HG03571 (cell line): ENCODE data around the gene MICAL3.

Source experiments
- ATAC-seq: cut with Tn5 transposase; IDR thresholded peaks from one replicate; pipeline ENCODE4 v1.9.1; 2021; ENCODE audit not compliant: unreplicated experiment

Gene MICAL3

DNA sequence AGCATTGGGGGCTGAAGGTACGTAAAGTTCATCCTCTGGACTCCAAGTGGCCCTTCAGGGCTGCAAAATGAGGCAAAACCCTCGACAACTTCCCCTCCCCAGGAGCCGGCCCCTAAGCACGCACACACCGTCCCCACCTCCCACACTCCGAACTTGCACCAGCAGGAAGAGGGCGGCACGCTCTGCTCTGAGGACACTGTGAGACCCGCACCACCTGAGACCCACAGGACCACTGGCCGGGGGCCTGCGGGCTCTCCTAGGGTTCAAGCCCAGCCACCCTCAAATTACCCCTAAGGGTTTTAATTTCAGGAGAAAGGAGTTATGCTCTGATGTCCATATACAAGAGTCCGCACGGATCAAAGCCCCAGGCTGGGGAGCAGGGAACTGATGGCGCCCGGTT is 200.4 kb downstream of the MICAL3 start:
- ATAC-seq: no peak

DNA sequence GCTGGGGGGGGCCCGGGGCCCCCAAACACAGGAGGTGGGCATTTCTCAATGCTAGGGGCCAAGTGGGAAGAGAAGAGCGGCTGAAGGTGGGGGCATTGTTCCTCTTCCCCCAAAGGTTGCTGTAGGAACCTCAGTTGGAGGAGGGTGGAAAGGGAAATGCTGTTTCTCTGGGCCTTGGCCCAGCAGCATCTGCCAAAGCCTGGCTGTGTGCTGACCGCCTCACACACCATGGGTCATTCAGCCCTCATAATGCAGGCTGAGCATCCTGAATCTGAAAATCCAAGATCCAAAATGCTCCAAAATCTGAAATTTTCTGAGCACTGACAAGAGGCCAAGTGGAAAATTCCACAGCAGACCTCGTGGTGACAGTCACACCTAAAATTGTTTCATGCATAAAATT is 201.1 kb downstream of the MICAL3 start:
- no peak for ATAC-seq

DNA sequence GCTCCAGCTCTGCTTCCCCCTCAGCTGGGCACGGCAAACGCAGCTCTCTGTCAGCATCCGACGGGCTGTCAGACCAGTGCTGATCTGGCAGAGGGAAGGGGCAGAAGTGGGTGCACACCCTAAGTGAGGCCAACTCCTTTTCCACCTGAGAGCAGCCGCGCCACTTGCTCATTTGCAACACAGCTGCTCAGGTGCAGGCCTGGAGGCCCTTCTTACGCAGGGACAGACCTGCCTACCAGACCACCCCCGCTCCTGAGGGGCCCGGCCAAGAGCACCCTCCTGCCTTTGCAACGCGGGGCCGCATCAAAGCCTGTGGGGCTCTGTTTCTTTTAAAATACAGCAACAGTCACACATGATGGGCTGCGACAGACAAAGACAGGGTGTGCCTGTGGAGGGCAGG is 202.3 kb downstream of the MICAL3 start:
- ATAC-seq: no peak

DNA sequence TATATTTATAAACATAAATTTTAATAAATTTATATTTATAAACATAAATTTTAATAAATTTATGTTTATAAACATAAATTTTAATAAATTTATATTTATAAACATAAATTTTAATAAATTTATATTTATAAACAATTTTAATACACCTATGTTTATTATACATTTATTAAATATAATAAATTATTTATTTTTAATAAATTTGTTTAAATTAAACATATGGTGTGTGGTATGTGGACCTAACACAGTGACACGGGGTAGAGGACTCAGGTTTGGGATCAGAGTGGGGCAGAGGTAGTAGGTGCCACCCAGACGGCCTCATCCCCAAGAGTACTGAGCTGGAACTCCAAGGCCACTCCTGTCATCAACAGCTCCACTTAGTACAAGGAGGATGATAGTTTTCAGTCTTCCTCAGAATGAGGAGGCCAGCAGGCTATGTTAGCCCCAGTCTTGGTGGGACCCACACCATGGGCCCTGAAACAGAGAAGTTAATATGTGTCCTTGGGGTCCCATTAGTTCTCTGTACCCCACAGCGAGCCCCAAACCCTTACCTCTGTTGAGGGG is 203.4 kb downstream of the MICAL3 start:
- no peak for ATAC-seq

DNA sequence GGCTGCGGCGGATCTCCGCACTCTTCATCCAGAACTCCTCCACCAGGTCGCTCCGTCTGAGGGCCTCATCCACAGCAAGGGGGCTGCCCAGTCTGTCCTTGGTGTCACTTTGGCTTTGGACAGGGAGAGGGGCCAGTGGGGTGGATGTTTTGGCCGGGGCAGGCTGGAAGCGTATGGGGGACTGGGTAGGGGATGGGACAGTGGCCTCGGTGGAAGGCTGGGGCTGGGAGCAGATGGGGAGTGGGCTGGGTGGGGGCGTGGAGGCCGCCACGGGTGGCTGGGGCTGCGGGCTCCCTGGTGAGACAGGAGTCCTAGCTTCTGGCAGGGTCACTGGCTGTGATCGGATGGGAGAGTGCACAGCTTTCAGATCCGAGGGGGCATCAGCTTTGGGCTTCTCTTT is 205.7 kb downstream of the MICAL3 start:
- no peak for ATAC-seq

DNA sequence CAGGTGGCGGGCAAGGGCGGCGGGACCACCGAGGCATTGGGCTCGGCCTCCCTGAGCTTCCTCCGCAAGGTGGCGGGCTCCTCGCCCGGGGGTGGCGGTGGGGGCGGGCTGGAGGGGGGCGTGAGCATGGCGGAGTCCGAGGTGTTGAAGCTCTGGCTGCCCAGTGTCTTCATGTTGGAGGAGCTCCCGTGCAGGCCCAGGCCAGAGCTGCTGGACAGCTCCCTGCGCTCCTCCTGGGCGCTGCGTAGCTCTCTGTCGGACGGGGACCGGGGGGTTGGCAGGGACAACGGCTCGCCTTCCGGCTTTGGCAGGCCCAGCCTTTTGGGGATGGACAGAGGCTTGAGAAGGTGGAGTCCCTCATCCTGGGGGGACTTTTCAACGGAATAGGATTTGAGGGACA is 206.2 kb downstream of the MICAL3 start:
- no peak for ATAC-seq

DNA sequence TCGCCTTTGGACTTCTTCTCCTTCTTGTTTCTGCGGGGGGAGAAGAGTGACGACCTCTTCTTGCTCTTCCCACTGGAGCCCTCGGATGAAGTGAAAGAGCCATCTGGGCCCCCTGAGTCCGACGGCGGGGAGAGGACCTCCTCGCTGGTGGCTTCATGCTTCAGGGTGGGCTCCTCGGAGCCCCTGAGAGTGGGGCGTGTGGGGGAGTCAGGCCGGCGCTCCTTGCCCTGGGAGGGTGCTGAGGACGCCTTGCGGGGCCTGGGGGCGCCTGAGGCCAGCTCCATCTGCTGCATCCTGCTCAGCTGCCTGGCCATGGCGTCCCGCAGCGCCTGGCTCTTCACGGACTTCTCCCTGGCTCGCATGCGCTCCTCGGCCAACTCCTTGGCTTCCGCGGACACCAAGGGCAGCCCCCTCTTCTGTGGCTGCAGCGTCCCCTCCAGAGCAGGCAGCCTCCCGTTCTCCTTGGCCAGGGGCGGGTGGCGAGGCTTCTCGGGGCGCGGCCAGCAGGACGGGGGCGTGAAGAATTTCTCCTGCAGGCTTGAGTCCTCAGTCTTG is 206.8 kb downstream of the MICAL3 start:
- no peak for ATAC-seq

DNA sequence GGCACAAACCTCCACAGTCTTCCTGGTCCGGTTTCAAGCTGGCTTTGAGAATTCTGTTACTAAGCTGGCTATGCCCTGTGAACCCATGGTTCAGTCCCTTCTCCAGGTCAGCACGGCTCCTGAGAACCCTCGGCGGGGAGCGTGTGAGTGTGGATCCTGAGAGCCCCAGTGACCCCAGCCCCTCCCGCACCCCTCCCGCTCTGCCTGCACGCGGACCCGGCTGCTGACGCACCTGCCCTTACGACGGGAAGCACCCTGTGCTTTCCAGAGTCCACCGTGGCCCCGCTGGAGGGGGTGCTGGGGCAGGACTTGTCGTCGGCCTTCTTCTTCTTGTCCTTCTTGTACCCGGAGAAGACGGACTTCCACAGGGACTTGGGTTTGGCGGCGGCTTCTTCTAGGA is 207.3 kb downstream of the MICAL3 start:
- ATAC-seq: no peak

DNA sequence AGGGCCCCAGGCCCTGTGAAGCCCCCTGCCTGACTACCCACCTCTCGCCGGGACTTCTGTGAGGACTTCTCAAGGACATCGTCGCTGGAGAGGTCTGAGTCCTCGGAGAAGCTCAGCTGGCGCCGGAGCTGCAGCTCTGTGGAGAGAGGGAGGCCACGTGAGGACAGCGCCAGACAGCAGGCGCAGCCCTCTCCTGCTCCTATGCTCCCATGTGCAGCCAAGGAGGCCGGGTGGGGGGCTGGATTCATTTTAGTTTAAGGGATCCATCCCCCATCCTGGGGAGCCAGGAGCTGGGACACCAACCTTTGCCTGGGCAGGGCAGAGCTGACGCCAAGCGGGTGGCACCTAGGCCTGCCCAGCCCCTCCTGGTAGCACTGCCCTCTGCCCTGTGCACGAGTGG is 207.7 kb downstream of the MICAL3 start:
- ATAC-seq: no peak

DNA sequence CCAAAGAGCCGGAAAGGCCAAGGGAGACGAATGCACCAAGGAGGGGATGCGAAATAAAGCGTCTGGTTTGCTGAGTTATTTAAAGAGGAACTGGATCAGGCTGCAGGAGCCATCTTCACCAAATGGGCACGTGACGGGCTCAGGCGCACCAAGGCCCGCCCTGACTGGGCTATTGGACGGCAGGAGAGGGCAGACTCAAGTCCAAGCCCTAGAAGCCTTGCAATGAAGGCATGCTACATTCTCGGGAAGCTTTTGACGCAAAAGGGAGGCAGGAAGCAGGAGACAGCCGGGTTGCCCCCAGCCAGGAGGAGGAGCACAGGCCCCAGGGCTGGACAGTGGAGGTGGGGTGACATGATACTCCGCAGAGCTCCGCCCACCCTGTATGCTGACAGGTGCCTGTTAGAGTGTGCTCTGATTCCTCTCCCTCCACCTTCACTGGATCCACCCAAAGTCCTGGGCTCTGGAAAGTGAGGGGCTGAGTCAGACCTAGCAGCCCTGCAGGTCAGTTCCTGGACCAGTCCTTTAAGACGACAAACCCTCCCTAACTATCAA is 208.6 kb downstream of the MICAL3 start:
- ATAC-seq: no peak

DNA sequence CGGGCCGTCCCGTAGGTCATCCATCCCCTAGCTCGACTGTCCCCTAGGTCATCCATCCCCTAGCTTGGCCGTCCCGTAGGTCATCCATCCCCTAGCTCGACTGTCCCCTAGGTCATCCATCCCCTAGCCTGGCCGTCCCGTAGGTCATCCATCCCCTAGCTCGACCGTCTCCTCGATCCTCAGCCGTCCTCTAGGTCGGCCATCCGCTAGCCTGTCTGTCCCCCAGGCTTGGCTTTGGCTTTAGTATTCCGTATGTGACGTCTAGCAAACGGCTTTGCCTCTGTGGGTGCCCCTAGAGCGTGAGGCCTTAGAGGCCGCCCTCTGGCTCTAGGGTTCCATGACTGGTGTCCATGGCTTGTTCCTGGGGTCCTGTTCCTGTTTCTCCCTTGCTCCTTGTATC is 209.5 kb downstream of the MICAL3 start:
- ATAC-seq: no peak

DNA sequence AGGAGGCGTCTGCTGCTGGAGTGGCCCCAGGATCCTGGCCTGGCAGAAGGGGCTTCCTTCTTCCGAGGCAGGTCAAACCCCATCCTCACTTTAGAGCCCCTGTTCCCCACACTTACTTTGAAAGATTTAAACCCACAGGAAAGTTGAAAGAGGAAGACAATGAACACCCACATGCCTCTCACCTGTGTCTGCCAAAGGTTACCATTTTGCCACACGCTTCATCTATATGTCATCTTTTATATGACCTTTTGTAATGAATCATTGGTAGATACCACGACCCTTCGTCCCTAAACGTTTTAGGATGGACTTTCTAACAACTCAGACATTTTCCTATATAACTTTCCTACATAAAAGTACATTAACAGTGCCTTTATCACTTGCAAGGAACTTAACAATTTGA is 210.3 kb downstream of the MICAL3 start:
- no peak for ATAC-seq

DNA sequence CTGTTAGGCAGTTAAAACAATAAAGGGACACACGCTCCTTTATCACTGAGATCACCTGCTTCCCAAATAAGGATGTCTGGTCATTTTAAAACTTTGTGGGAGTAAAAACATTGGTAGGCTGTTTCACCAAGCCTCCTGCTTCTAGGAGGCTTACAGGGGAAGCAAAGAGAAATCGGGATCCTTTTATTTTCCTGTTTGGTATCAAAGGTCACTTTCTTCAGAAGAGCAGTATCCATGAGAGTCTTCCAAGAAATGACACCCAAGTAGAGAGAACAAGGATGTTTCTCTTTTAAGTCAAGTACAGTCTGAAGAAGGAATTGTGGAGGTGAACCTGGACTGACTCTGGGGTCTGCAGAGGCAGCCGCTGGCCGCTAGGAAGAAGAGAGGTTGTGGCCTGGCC is 213.2 kb downstream of the MICAL3 start:
- ATAC-seq: no peak

DNA sequence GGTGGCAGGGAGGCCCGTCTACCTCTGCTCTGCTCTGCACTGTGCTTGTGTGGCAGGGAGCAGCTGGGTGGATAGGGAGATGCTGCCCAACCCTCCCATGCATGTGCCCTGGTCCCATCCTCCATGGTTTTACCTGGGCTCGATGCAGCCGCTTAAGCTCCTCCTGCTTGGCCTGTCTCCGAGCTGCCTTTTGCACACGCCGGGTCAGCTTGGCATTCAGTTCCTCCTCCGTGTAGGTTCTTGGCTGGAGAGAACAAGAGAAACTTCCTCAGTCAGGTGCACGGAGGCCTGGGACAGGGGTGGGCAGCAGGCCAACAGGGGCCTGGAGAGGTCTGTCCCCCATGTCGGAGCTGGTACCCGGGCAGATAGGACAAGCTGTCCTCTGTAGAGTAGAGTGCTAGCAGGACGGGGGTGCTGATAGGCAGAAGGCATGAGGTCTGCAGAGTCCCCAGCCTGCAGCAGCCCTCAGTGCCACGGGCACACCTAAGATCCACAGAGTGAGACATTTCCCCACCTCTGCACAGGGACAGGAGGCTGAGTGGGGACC is 213.7 kb downstream of the MICAL3 start:
- ATAC-seq: no peak

DNA sequence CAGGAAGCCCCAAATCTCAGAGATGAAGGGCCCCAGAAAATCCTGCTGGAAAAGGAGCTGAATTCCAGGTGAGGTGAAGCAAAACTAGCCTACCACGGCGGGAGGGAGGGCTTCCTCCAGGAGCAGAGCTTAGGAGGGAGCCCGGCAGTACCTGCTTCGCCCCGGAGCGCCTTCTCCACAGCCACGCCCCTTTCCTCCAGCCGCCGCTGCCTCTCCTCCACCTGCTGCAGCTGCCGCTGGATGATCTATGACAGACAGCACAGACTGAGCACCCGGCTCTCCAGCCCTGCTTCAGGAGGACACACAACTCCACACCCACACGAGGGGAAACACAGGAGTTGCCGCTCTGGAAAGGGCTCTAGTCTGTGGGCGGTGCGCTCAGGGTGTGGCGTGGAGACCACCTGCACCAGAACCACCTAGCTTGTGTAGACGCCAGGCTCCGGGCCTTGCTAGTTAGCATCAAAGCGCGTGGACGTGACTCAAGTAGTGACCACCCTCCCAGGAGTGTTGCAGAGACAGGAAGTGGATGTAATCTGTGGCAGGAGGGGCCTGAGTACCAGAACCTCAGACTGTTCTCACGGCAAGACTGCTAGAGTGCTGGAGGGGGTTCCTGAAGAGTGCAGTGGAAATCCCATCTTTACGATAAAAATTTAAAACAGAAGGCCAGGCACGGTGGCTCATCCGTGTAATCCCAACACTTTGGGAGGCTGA is 215.5 kb downstream of the MICAL3 start:
- no peak for ATAC-seq

DNA sequence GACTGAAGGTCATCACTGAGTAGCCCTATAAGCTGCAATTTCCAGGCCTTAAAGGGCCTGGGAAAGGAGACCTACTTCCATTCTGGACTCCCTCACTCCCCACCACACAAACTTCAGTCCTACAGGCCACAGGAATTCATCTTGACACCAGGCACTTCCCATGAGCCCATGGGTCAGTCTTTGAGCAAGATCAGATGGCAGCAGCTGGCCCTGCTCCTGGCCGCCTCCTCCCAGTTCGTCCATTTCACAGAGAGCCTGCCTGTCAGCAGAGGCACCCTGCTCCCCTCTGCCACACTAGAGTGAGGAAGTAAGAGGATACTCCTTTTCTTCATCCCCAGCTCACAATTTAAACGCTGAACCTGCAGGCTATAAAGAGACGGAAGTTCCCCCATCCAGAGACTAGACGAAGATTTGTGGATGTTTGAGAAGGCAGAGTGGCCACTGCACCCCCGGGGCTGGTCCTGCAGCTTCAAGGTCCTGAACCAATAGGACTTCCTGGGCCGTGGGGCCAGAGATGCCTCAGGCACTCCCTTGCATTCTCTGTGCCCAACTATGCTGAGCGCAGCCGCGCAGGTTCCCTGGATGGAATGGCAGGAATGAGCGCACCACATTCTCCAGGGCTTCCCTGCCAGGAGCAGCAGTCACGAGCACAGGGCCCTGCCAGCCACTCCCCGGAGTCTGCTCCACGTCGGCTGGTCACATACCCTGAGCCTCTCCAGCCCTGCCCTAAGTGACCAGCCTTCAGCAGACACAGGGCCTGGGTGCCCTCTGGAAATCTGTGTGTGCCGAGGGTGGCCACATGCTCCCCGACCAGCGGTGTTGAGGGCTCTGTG is 216.6 kb downstream of the MICAL3 start:
- no peak for ATAC-seq

DNA sequence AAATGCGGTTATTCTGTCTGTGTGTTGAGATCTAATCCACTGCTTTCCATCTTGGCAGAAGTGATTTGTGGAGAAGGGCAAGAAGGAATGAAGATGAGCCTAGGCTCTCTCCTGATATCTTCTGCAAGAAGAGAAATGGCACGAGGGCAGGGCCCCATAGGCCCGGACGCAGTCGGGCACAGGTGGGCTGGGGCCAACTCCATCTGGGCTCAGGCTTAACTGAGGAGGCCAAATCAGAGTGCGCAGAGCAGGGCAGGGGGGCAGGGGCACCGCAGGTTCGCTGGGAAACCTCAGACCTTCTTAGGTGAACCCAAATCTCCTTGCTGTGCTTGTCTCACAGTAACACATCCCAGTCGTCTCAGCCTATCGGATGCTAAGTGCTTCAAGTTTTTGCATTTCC is 217.3 kb downstream of the MICAL3 start:
- ATAC-seq: no peak

DNA sequence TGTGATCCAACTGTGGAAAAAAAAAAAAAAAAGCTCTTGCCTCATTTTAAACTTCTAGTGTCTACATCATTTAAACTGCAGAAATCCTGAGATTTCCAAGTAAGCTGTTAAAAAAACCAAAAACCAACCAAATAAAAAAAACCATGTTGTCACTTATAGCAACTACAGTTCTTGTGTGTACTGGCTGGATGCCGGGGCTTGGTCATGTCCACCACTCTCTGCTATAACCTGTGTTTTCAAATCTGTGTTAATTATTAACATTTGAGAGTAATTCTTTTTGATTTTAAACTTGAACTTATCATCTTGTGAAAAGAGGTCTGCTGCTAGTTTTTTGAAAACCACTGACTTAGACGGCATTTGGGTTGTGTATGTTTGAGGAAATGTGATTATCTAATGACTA is 217.9 kb downstream of the MICAL3 start:
- no peak for ATAC-seq

DNA sequence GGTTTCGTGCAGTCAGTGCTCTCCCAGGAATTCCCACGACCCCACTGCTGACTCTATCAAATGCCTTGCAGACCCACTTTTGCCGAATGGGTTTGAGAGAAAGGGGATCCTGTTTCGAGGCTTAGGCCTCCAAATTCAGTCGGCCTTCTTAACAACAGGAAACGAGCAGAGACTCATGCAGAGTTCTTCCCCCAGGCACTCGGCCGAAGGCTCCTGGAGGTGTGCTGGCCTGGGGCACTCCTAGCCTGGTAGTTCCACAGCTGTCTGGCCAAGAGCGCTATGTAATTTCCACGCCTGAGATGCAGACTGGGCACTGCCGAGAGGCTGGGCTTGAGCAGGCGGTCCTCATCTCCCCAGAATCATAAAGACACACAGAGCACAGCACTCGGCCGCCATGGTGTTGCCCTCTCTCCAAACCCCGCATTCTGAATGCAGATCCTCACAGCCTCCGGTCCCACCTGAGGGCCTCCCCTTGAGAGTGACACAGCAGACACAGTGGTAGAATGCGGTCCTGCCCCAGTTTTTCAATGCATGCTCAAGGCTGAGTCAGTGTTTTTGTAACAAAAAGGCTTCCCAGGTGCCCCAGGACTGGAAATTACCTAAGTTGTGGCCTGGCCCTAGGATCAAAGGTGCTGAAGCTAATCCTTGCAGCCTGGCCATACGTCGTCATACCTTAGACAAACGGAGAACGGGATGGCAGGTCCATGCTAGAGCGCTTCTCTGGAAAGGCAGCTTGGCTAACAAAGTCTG is 219.9 kb downstream of the MICAL3 start:
- no peak for ATAC-seq

DNA sequence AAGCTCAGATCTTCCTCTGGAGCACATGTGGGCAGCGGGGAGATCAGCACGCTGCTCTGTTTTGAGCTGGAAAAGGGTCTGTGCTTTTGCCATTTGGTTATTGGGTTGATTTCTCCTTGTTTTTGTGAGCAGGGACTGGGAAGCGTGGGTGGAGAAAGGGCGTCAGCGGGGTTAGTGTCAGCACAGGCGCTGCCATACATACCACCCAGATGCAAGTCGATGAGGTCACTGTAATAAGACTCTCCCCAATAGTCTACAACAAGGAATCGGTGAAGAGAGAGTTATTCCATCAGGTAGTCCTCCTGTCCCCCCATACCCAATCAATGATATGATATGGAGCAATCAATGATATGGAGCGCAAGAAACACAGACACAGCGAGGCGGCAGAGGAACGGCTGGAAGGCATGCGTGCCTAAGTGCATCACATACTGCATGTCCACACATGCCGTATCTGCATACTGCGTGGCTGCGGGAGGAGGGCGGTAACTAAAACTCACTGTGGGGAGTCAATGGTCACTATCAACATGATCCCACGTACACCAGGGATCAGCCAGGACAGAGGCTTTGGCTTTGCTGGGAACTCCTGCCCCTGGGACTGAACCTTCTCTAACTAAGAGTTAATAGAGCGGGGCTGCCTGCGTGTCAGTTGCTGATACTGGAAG is 220.6 kb downstream of the MICAL3 start:
- no peak for ATAC-seq
